Liver (tissue), 9 donors: ENCODE results near the gene MED12L. TPM values are rescaled to one million over a fixed set of nuclear protein-coding genes. Genes with fewer than 3 reads are reported as not detected.

Source experiments
- DNase-seq: peaks from one replicate; pipeline ENCODE4 v3.0.0-alpha.2; 2017; ENCODE audit warnings: low spot score
- H3K27ac ChIP-seq, 2 donors: one replicate each; pipeline ENCODE4 v1.7.0; 2013; ENCODE audit warnings: inconsistent platforms in 2 of 2, low read length in 2 of 2, control low read depth in 1 of 2, low read depth in 1 of 2, mild to moderate bottlenecking in 1 of 2
- H3K27me3 ChIP-seq, 4 donors: one replicate each; pipeline versions ENCODE4 v1.6.1 to v1.7.0; 2013; ENCODE audit warnings: low read length in 3 of 4, inconsistent platforms in 1 of 4, mild to moderate bottlenecking in 1 of 4, moderate library complexity in 1 of 4; ENCODE audit not compliant: control insufficient read depth in 4 of 4, insufficient read depth in 4 of 4
- H3K36me3 ChIP-seq, 4 donors: one replicate each; pipeline versions ENCODE4 v1.6.1 to v1.7.0; 2013; ENCODE audit warnings: low read length in 3 of 4, mild to moderate bottlenecking in 3 of 4, low read depth in 1 of 4, moderate library complexity in 1 of 4; ENCODE audit not compliant: control insufficient read depth in 4 of 4, insufficient read depth in 3 of 4
- H3K4me1 ChIP-seq, 4 donors: one replicate each; pipeline versions ENCODE4 v1.6.1 to v1.7.0; 2013; ENCODE audit warnings: low read length in 3 of 4, mild to moderate bottlenecking in 3 of 4, moderate library complexity in 1 of 4; ENCODE audit not compliant: control insufficient read depth in 4 of 4, insufficient read depth in 4 of 4
- H3K4me3 ChIP-seq, 3 donors: one replicate each; pipeline versions ENCODE4 v1.6.1 to v1.7.0; 2013; ENCODE audit warnings: low read length in 3 of 3, control low read depth in 1 of 3, low read depth in 1 of 3, mild to moderate bottlenecking in 1 of 3
- H3K9ac ChIP-seq, 2 donors: one replicate each; pipeline ENCODE4 v1.7.0; 2013; ENCODE audit warnings: low read length in 2 of 2, mild to moderate bottlenecking in 2 of 2, moderate library complexity in 2 of 2, control low read depth in 1 of 2, low read depth in 1 of 2
- H3K9me3 ChIP-seq, 4 donors: one replicate each; pipeline versions ENCODE4 v1.6.1 to v1.7.0; 2013; ENCODE audit warnings: low read length in 3 of 4; ENCODE audit not compliant: control insufficient read depth in 4 of 4
- EGR1 ChIP-seq, 2 donors: IDR thresholded peaks; 2 replicates each; pipeline ENCODE4 v1.6.1; 2016 to 2018; ENCODE audit warnings: antibody characterized with exemption in 2 of 2, low read depth in 2 of 2
- FOXA1 ChIP-seq: IDR thresholded peaks from 2 replicates; pipeline ENCODE4 v1.6.1; 2016; ENCODE audit warnings: antibody characterized with exemption
- FOXA2 ChIP-seq: IDR thresholded peaks from 2 replicates; pipeline ENCODE4 v1.6.1; 2016; ENCODE audit warnings: antibody characterized with exemption
- GABPA ChIP-seq, 2 donors: IDR thresholded peaks in 1 of 2; conservative IDR thresholded peaks in 1 of 2; 2 replicates each; pipeline ENCODE4 v1.6.1; 2016; ENCODE audit warnings: antibody characterized with exemption in 2 of 2, mild to moderate bottlenecking in 1 of 2, moderate library complexity in 1 of 2
- HNF4A ChIP-seq, 2 donors: conservative IDR thresholded peaks; 2 replicates each; pipeline ENCODE4 v1.6.1; 2016; ENCODE audit warnings: antibody characterized with exemption in 2 of 2, mild to moderate bottlenecking in 2 of 2
- NR2F2 ChIP-seq: IDR thresholded peaks from 2 replicates; pipeline ENCODE4 v1.6.1; 2016; ENCODE audit warnings: antibody characterized with exemption
- RXRA ChIP-seq, 2 donors: IDR thresholded peaks; 2 replicates each; pipeline ENCODE4 v1.6.1; 2017 to 2018; ENCODE audit warnings: antibody characterized with exemption in 2 of 2, mild to moderate bottlenecking in 1 of 2
- SP1 ChIP-seq: IDR thresholded peaks from 2 replicates; pipeline ENCODE4 v1.6.1; 2018; ENCODE audit warnings: antibody characterized with exemption, mild to moderate bottlenecking
- TAF1 ChIP-seq: conservative IDR thresholded peaks from 2 replicates; pipeline ENCODE4 v1.6.1; 2016; ENCODE audit warnings: antibody characterized with exemption, mild to moderate bottlenecking
- whole genome bisulfite sequencing: extraction: QIAGEN DNeasy Blood & Tissue Kit; methylation state at CpG from one replicate; pipeline ENCODE4 v1.1.7; 2013; 5-methylcytosine and 5-hydroxymethylcytosine counted together
- polyA plus RNA-seq, 2 donors: library from polyadenylated mRNA; stranded (reverse) in 1 of 2; unstranded in 1 of 2; fragments of 200-250 nt in 1 of 2; fragments of >200 nt in 1 of 2; fragmentation: Nextera tagmentation in 1 of 2; extraction: Ambion mirVana in 1 of 2; gene quantifications; one replicate each; pipeline versions ENCODE4 v1.2.1 to v1.2.3, GENCODE V29; 2013 to 2015
- total RNA-seq, 2 donors: library from RNA; depleted of rRNA; stranded (reverse); fragments of >200 nt; gene quantifications; one replicate each; pipeline ENCODE4 v1.2.3, GENCODE V29; 2014
- TF ChIP-seq, protein P1 (sequence below): IDR thresholded peaks from 2 replicates; pipeline ENCODE4 v1.6.1; 2016; ENCODE audit warnings: antibody characterized with exemption
- TF ChIP-seq, protein P2 (sequence below): IDR thresholded peaks from 2 replicates; pipeline ENCODE4 v1.6.1; 2016; ENCODE audit warnings: antibody characterized with exemption, mild to moderate bottlenecking
- TF ChIP-seq, protein P3 (sequence below): IDR thresholded peaks from 2 replicates; pipeline ENCODE4 v1.6.1; 2016; ENCODE audit warnings: antibody characterized with exemption
- TF ChIP-seq, protein P4 (sequence below): IDR thresholded peaks from 2 replicates; pipeline ENCODE4 v1.6.1; 2016; ENCODE audit warnings: antibody characterized with exemption
- TF ChIP-seq, protein P5 (sequence below): fragments of 150-350 bp; IDR thresholded peaks from 2 replicates; pipeline ENCODE4 v1.5.1; 2017; ENCODE audit warnings: improper control_type of control experiment, low read depth, low read length; ENCODE audit not compliant: missing input control
- donor health status: healthy.
- donor health status: healthy.
- donor health status: healthy.
- donor health status: healthy.
- donor health status: healthy.

MED12L gene
- total and polyA plus RNA-seq, 4 donors = 0.02 to 2.1 (median 0.49) TPM

DNA sequence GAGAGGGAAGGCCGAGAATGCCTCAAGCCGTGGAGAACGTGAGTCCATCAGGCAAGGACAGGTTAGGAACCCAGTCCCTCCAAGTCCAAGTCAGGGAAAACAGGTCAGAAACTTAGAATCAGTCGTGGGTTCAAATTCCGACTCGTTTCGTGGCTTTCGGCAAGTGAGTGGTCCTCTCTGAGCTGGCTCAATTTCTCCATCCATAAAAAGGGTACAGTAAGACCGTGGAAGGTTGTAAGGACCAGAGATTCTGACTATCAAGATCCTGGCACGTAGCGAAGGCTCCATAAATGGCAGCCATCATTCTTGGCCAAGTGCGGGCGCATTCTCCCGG is 604 bp upstream of the MED12L start:
- peaks cover 0 to 9% (median 2%) of the 10 kb centered on the region in 4 donors for H3K27me3 ChIP-seq

DNA sequence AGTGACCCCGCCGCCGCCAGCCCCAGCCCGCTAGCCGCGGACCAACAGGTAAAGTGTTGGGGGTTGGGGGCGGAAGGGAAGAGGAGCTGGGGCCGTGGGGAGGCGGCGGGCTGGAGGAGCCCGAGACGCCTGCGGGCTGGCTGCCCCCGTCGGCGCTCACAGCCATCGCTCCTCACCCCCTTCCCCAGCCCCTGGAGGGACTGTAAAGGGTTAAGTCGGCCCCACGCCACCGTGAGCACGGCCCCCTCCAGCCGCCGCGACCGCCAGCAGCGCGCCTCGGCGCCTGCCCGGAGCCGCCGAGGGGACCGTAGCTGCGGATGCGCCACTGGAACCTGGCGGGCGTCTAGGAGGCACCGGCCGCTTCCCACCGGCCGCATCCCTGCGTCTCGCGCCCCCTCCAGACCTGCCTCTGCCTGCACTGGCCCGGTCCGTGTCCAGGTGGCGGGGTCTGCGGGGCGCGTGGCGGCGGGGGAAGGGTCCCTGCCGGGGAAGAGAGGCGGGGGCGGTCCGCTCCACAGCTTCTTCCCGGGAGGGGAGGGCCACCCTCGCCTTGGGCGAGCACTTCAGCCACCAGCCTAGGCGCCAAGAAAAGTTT is 522 bp downstream of the MED12L start:
- no peak overlapping the region for H3K9ac ChIP-seq
- H3K9me3 ChIP-seq = no peaks in the 10 kb centered on the region
- peaks cover 0 to 6% (median 2%) of the 10 kb centered on the region in 4 donors for H3K27me3 ChIP-seq
- no peaks in the 10 kb centered on the region for H3K36me3 ChIP-seq
- H3K27ac ChIP-seq = no peak overlapping the region
- DNase-seq = peak; percentile 35
- WGBS = 2% methylated on average over 60 of the region's 60 CpGs
- TF ChIP-seq, protein P1, sequence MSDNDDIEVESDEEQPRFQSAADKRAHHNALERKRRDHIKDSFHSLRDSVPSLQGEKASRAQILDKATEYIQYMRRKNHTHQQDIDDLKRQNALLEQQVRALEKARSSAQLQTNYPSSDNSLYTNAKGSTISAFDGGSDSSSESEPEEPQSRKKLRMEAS = no peak
- no peak for TF ChIP-seq TAF1
- TF ChIP-seq RXRA (IDR thresholded peaks at IDR 0.05) = no peak
- TF ChIP-seq EGR1 (IDR thresholded peaks at IDR 0.05; ENCODE audit: low read depth in 2 of 2) = no peak
- no peak for TF ChIP-seq NR2F2
- TF ChIP-seq, protein P2, sequence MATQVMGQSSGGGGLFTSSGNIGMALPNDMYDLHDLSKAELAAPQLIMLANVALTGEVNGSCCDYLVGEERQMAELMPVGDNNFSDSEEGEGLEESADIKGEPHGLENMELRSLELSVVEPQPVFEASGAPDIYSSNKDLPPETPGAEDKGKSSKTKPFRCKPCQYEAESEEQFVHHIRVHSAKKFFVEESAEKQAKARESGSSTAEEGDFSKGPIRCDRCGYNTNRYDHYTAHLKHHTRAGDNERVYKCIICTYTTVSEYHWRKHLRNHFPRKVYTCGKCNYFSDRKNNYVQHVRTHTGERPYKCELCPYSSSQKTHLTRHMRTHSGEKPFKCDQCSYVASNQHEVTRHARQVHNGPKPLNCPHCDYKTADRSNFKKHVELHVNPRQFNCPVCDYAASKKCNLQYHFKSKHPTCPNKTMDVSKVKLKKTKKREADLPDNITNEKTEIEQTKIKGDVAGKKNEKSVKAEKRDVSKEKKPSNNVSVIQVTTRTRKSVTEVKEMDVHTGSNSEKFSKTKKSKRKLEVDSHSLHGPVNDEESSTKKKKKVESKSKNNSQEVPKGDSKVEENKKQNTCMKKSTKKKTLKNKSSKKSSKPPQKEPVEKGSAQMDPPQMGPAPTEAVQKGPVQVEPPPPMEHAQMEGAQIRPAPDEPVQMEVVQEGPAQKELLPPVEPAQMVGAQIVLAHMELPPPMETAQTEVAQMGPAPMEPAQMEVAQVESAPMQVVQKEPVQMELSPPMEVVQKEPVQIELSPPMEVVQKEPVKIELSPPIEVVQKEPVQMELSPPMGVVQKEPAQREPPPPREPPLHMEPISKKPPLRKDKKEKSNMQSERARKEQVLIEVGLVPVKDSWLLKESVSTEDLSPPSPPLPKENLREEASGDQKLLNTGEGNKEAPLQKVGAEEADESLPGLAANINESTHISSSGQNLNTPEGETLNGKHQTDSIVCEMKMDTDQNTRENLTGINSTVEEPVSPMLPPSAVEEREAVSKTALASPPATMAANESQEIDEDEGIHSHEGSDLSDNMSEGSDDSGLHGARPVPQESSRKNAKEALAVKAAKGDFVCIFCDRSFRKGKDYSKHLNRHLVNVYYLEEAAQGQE = no peak
- TF ChIP-seq FOXA1 = no peak
- TF ChIP-seq, protein P3, sequence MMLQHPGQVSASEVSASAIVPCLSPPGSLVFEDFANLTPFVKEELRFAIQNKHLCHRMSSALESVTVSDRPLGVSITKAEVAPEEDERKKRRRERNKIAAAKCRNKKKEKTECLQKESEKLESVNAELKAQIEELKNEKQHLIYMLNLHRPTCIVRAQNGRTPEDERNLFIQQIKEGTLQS = no peak
- no peak for TF ChIP-seq FOXA2
- no peak for TF ChIP-seq HNF4A (conservative IDR thresholded peaks at IDR 0.05)
- H3K4me3 ChIP-seq = peak overlapping the region in 2 of 3 donors; percentile 63 to 74
- peaks cover 10 to 23% (median 13%) of the 10 kb centered on the region in 4 donors for H3K4me1 ChIP-seq

More for the DNA sequence above, 604 bp upstream of the MED12L start:
- WGBS = 42% methylated on average over 14 of the region's 14 CpGs
- Histone ChIP-seq H3K9ac (no peak overlapping the region), H3K36me3 (no peaks in the 10 kb centered on the region), H3K9me3 (no peaks in the 10 kb centered on the region), H3K4me1 (peaks cover 10 to 23% (median 13%) of the 10 kb centered on the region in 4 donors), H3K27ac (no peak overlapping the region), H3K4me3 (peak overlapping the region in 1 of 3 donors; percentile 74)
- TF ChIP-seq SP1 = no peak
- no peak for TF ChIP-seq FOXA2
- TF ChIP-seq, protein P4, sequence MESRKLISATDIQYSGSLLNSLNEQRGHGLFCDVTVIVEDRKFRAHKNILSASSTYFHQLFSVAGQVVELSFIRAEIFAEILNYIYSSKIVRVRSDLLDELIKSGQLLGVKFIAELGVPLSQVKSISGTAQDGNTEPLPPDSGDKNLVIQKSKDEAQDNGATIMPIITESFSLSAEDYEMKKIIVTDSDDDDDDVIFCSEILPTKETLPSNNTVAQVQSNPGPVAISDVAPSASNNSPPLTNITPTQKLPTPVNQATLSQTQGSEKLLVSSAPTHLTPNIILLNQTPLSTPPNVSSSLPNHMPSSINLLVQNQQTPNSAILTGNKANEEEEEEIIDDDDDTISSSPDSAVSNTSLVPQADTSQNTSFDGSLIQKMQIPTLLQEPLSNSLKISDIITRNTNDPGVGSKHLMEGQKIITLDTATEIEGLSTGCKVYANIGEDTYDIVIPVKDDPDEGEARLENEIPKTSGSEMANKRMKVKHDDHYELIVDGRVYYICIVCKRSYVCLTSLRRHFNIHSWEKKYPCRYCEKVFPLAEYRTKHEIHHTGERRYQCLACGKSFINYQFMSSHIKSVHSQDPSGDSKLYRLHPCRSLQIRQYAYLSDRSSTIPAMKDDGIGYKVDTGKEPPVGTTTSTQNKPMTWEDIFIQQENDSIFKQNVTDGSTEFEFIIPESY = no peak
- TF ChIP-seq, protein P1 = no peak
- no peak for TF ChIP-seq GABPA (IDR thresholded peaks at IDR 0.05 in 1 of 2, conservative IDR thresholded peaks at IDR 0.05 in 1 of 2)
- TF ChIP-seq, protein P5, sequence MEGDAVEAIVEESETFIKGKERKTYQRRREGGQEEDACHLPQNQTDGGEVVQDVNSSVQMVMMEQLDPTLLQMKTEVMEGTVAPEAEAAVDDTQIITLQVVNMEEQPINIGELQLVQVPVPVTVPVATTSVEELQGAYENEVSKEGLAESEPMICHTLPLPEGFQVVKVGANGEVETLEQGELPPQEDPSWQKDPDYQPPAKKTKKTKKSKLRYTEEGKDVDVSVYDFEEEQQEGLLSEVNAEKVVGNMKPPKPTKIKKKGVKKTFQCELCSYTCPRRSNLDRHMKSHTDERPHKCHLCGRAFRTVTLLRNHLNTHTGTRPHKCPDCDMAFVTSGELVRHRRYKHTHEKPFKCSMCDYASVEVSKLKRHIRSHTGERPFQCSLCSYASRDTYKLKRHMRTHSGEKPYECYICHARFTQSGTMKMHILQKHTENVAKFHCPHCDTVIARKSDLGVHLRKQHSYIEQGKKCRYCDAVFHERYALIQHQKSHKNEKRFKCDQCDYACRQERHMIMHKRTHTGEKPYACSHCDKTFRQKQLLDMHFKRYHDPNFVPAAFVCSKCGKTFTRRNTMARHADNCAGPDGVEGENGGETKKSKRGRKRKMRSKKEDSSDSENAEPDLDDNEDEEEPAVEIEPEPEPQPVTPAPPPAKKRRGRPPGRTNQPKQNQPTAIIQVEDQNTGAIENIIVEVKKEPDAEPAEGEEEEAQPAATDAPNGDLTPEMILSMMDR = no peak
- TF ChIP-seq EGR1 (IDR thresholded peaks at IDR 0.05; ENCODE audit: low read depth in 2 of 2) = no peak
- peak; percentile 31 for DNase-seq
